Suprapubic skin (tissue), 4 donors: ENCODE data around the gene KCNH4. TPM values are rescaled to one million over a fixed set of nuclear protein-coding genes. Genes with fewer than 3 reads are reported as not detected.
A peak's percentile ranks its signal among the peaks of the same experiment; 100 is the strongest.

ENCODE experiments used
- DNase-seq, 2 donors: peaks; one replicate each; pipeline ENCODE4 v3.0.0-alpha.2; 2019; ENCODE audit warnings: low spot score in 2 of 2
- H3K27ac ChIP-seq: fragments of 200-600 bp; sonication (generic); one replicate; pipeline ENCODE4 v1.5.1; 2019
- H3K27me3 ChIP-seq: fragments of 200-600 bp; sonication (generic); one replicate; pipeline ENCODE4 v1.5.1; 2019
- H3K36me3 ChIP-seq: fragments of 200-600 bp; sonication (generic); one replicate; pipeline ENCODE4 v1.5.1; 2019
- H3K4me1 ChIP-seq: fragments of 200-600 bp; sonication (generic); one replicate; pipeline ENCODE4 v1.5.1; 2019
- H3K4me3 ChIP-seq: fragments of 200-600 bp; sonication (generic); one replicate; pipeline ENCODE4 v1.5.1; 2019; ENCODE audit warnings: mild to moderate bottlenecking
- H3K9me3 ChIP-seq: fragments of 200-600 bp; sonication (generic); one replicate; pipeline ENCODE4 v1.5.1; 2019
- EP300 ChIP-seq: sonication (generic); formaldehyde crosslinking; IDR thresholded peaks from one replicate; pipeline ENCODE4 v1.6.1; 2017; ENCODE audit warnings: antibody characterized with exemption
- POLR2A ChIP-seq, 2 donors: fragments of 450-650 bp; IDR thresholded peaks; one replicate each; pipeline ENCODE4 v1.6.1; 2017; ENCODE audit warnings: antibody characterized with exemption in 2 of 2, mild to moderate bottlenecking in 2 of 2, moderate library complexity in 2 of 2
- POLR2AphosphoS5 ChIP-seq, 3 donors: sonication (generic); formaldehyde crosslinking; IDR thresholded peaks; one replicate each; pipeline ENCODE4 v1.6.1; 2017; ENCODE audit warnings: antibody characterized with exemption in 3 of 3
- WGBS: methylation state at CpG from one replicate; pipeline ENCODE4 v1.1.5; 2018; 5-methylcytosine and 5-hydroxymethylcytosine counted together
- total RNA-seq, 4 donors: library from RNA; depleted of rRNA; stranded (reverse); fragments of >200 nt; gene quantifications; one replicate each; pipeline ENCODE4 v1.1.0, GENCODE V29; 2016
- TF ChIP-seq, protein P1 (sequence below), 2 donors: fragments of 200-600 bp in 1 of 2; fragments of 450-650 bp in 1 of 2; sonication (generic) in 1 of 2; IDR thresholded peaks; one replicate each; pipeline ENCODE4 v1.5.1; 2016 to 2019; ENCODE audit warnings: antibody characterized with exemption in 2 of 2, mild to moderate bottlenecking in 1 of 2, moderate library complexity in 1 of 2

Gene KCNH4
- total RNA-seq, 4 donors from 2014 or later, result not detected

GRCh38 chr17:42120161-42120769, 60.7 kb downstream of the KCNH4 start:
- Histone ChIP-seq H3K4me1 (peaks cover 45% of the 10 kb centered on the region), H3K36me3 (peaks cover 12% of the 10 kb centered on the region), H3K9me3 (no peaks in the 10 kb centered on the region), H3K27ac (no peak overlapping the region), H3K4me3 (peak overlapping the region; percentile 77), H3K27me3 (no peaks in the 10 kb centered on the region)
- TF ChIP-seq EP300 (no peak), POLR2AphosphoS5 (IDR thresholded peaks at IDR 0.05) (no peak), POLR2A (IDR thresholded peaks at IDR 0.05) (no peak)
- TF ChIP-seq, protein P1, sequence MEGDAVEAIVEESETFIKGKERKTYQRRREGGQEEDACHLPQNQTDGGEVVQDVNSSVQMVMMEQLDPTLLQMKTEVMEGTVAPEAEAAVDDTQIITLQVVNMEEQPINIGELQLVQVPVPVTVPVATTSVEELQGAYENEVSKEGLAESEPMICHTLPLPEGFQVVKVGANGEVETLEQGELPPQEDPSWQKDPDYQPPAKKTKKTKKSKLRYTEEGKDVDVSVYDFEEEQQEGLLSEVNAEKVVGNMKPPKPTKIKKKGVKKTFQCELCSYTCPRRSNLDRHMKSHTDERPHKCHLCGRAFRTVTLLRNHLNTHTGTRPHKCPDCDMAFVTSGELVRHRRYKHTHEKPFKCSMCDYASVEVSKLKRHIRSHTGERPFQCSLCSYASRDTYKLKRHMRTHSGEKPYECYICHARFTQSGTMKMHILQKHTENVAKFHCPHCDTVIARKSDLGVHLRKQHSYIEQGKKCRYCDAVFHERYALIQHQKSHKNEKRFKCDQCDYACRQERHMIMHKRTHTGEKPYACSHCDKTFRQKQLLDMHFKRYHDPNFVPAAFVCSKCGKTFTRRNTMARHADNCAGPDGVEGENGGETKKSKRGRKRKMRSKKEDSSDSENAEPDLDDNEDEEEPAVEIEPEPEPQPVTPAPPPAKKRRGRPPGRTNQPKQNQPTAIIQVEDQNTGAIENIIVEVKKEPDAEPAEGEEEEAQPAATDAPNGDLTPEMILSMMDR (IDR thresholded peaks at IDR 0.05), result no peak
- DNase-seq, result no peak
- WGBS, result 40% methylated on average over 7 of the region's 7 CpGs

DNA sequence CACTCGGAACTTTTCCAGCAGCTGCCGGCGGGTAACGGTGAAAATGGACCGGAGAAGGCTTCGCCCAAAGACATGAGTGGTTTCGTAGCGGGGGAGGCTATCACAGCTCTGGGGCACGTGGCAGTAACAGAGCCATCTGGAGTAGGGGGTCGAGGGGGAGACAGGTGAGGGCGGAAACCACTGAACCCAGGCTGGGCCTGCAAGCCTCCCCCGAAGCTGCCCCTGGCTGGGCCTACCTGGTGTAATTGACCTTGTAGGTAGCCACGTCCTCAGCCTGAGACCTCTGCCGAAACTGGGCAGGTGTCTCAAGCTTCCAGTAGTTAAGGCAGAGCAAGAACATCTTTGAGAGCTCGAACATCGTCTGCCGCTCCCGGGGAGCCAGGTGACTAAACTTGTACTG, 61.6 kb downstream of the KCNH4 start:
- WGBS, result 90% methylated on average over 18 of the region's 18 CpGs
- peaks cover 4% of the 10 kb centered on the region for H3K36me3 ChIP-seq
- peaks cover 45% of the 10 kb centered on the region for H3K4me1 ChIP-seq
- no peak for TF ChIP-seq POLR2AphosphoS5 (IDR thresholded peaks at IDR 0.05)
- no peaks in the 10 kb centered on the region for H3K9me3 ChIP-seq
- H3K4me3 ChIP-seq, result no peak overlapping the region
- H3K27me3 ChIP-seq, result no peaks in the 10 kb centered on the region
- H3K27ac ChIP-seq, result no peak overlapping the region
- DNase-seq, result no peak

DNA sequence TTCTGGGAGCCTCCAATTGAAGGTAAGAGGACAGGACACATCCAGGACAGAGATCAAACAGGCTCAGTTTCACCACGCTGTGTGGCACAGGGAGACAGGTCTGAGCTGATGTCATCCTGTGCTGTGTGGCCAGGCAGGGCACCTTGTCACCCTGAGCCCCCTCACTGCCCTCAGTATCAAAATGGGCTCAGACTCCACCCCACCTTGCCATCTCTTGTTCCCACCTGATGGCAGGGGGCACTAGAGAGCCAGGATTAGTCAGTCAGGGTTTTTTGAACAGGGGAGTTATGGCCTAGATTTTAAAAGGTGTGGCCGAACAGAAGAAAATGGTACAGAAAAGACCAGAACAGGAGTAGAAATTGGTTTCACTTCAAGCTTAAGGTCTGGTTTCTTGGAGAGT, 62.4 kb downstream of the KCNH4 start:
- Histone ChIP-seq H3K36me3 (peaks cover 4% of the 10 kb centered on the region), H3K9me3 (no peaks in the 10 kb centered on the region), H3K27ac (no peak overlapping the region), H3K4me3 (no peak overlapping the region), H3K4me1 (peaks cover 47% of the 10 kb centered on the region), H3K27me3 (no peaks in the 10 kb centered on the region)
- DNase-seq, result no peak
- no peak for TF ChIP-seq POLR2A (IDR thresholded peaks at IDR 0.05)
- TF ChIP-seq POLR2AphosphoS5 (IDR thresholded peaks at IDR 0.05), result no peak
- TF ChIP-seq, protein P1 (IDR thresholded peaks at IDR 0.05), result peak in 1 of 2 donors; percentile 20
- TF ChIP-seq EP300, result no peak
- WGBS, result 65% methylated on average over 2 of the region's 2 CpGs

- Histone ChIP-seq H3K27me3 (no peaks in the 10 kb centered on the region), H3K4me1 (peaks cover 51% of the 10 kb centered on the region), H3K36me3 (peaks cover 7% of the 10 kb centered on the region), H3K9me3 (no peaks in the 10 kb centered on the region), H3K27ac (no peak overlapping the region), H3K4me3 (no peak overlapping the region)
- TF ChIP-seq, protein P1 (IDR thresholded peaks at IDR 0.05), result no peak
- TF ChIP-seq POLR2A (IDR thresholded peaks at IDR 0.05) (no peak), EP300 (no peak), POLR2AphosphoS5 (IDR thresholded peaks at IDR 0.05) (no peak)
- DNase-seq, result no peak
- 87% methylated on average over 3 of the region's 4 CpGs for WGBS
Observed at GRCh38 chr17:42118126-42118510, 62.8 kb downstream of the KCNH4 start.

GRCh38 chr17:42117397-42118125, 63.4 kb downstream of the KCNH4 start:
- no peak overlapping the region for H3K27ac ChIP-seq
- H3K4me1 ChIP-seq, result peaks cover 54% of the 10 kb centered on the region
- H3K27me3 ChIP-seq, result no peaks in the 10 kb centered on the region
- no peak for TF ChIP-seq EP300
- TF ChIP-seq POLR2AphosphoS5 (IDR thresholded peaks at IDR 0.05), result no peak
- TF ChIP-seq, protein P1 (IDR thresholded peaks at IDR 0.05), result no peak
- TF ChIP-seq POLR2A (IDR thresholded peaks at IDR 0.05), result no peak
- WGBS, result 80% methylated on average over 21 of the region's 30 CpGs
- DNase-seq, result no peak
- peaks cover 7% of the 10 kb centered on the region for H3K36me3 ChIP-seq
- H3K9me3 ChIP-seq, result no peaks in the 10 kb centered on the region
- no peak overlapping the region for H3K4me3 ChIP-seq
